ENCODE measurements around the gene DENND1B. TPM values are rescaled to one million over a fixed set of nuclear protein-coding genes. Genes with fewer than 3 reads are reported as not detected.

DENND1B gene
- total RNA-seq, 1 experiment from 2014 or later: 9.6 TPM

- no peaks in the 10 kb centered on the region for H3K36me3 ChIP-seq (ENCODE audit: control insufficient read depth in 1 of 2, insufficient read depth in 2 of 2, low read length in 2 of 2)
- ChIA-PET POLR2A (no interaction called here), RAD21 (ENCODE audit: low non-redundant PET in 1 of 2, low total read pairs in 2 of 2, uncharacterized antibody in 2 of 2, unreplicated experiment in 2 of 2) (no interaction called here), CTCF (no interaction called here)
- DNase-seq (ENCODE audit: low read depth, low spot score) (no peak), ATAC-seq (no peak)
- no peaks in the 10 kb centered on the region; a peak in 1 of 4 replicates for H3K9me3 ChIP-seq (ENCODE audit: control insufficient read depth in 1 of 2, insufficient read depth in 1 of 2, low read depth in 1 of 2, low read length in 2 of 2)
- H4K20me1 ChIP-seq (ENCODE audit: insufficient read depth): no peaks in the 10 kb centered on the region
- no peak overlapping the region for H3K4me2 ChIP-seq (ENCODE audit: low read length)
- H3K79me2 ChIP-seq (ENCODE audit: insufficient read depth, low read length): no peaks in the 10 kb centered on the region
- TF ChIP-seq CEBPB (IDR thresholded peaks at IDR 0.05; ENCODE audit: low read depth) (no peak), JUND (IDR thresholded peaks at IDR 0.05) (no peak), EZH2 (IDR thresholded peaks at IDR 0.05) (no peak), CTCF (IDR thresholded peaks at IDR 0.05 in 2 of 3, conservative IDR thresholded peaks at IDR 0.05 in 1 of 3; ENCODE audit: borderline replicate concordance in 1 of 3, insufficient read depth in 1 of 3, low read depth in 2 of 3, low read length in 2 of 3) (no peak), CBX3 (IDR thresholded peaks at IDR 0.05; ENCODE audit: low read depth) (no peak), EGR1 (IDR thresholded peaks at IDR 0.05; ENCODE audit: low read depth) (no peak), REST (IDR thresholded peaks at IDR 0.05; ENCODE audit: low read depth) (no peak), ELF1 (IDR thresholded peaks at IDR 0.05; ENCODE audit: borderline replicate concordance, low read depth) (no peak)
- BruUV-seq (replicated peaks): no TSS peak
- no peaks in the 10 kb centered on the region for H3K27me3 ChIP-seq (ENCODE audit: insufficient read depth, low read length)
- no peak overlapping the region for H2AFZ ChIP-seq (ENCODE audit: low read depth, low read length, poor library complexity, severe bottlenecking)
- H3K4me3 ChIP-seq (replicated peaks in 1 of 2; ENCODE audit: low read depth in 1 of 2, low read length in 2 of 2): no peak overlapping the region
- H3K9ac ChIP-seq (ENCODE audit: low read length): no peak overlapping the region
- H3K4me1 ChIP-seq (ENCODE audit: control insufficient read depth in 1 of 2, insufficient read depth in 2 of 2, low read length in 2 of 2): no peaks in the 10 kb centered on the region
- H3K27ac ChIP-seq (ENCODE audit: low read depth, low read length): no peak overlapping the region
- H3K9me2 ChIP-seq (ENCODE audit: insufficient read depth): no peaks in the 10 kb centered on the region
- intact Hi-C loops (cut with micrococcal nuclease): no loop called here
Observed at GRCh38 chr1:197731449-197731848, 43.8 kb downstream of the DENND1B start.

Measured in HCT116 (cell line).